ENCODE results near the gene GSTM3.
"Not testable (repeated sequence)": the region's sequence is repeated elsewhere in the genome, so short reads cannot be mapped to it uniquely, and the experiment has no call there.

The GSTM3 gene

DNA sequence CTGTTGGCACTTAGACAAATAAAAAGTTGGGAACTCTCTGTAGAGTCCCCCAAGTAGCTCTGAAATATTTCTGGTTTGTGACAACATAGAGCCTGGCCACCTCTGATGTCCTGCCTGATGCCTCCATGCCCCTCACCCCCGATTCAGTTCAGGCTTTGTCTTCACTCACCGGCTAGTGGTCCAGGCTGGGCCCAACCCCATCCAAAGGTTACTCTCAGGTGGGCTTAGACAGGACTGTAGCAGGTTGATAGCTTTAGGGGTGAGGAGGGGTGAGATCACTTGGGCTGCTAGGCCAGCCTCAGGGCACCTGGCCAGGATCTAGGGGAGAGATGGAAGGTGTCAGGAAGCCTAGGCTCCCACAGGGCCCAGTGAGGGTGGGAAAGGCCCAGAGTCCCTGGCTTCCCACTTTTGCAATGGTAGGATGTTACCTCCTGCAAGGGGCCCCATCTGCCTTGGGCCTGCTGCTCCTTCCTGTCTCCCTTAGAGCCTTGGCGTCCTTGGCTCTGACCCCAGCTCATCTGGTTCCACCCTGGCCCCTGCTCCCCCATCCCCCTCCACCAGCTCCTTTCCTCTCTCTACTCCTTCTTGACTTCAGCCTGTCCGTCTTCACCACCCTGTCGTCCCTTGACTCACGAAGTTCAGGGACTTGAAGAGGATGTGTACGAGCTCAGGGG lies 16.1 kb upstream of the GSTM3 start:
- Histone ChIP-seq H3K36me3 (replicated peaks) (no peaks in the 10 kb centered on the region), H3K4me3 (ENCODE audit: low read depth, low read length) (no peak overlapping the region), H3K27me3 (replicated peaks) (no peaks in the 10 kb centered on the region), H3K27ac (no peak overlapping the region)
- DNase-seq = no peak
- no peak for TF ChIP-seq CTCF (IDR thresholded peaks at IDR 0.05; ENCODE audit: low read depth, low read length, missing control alignments)
- in situ Hi-C loops (cut with HindIII; ENCODE audit: low pct_ligation_motif_present, low sequenced_read_pairs) = no loop called here

DNA sequence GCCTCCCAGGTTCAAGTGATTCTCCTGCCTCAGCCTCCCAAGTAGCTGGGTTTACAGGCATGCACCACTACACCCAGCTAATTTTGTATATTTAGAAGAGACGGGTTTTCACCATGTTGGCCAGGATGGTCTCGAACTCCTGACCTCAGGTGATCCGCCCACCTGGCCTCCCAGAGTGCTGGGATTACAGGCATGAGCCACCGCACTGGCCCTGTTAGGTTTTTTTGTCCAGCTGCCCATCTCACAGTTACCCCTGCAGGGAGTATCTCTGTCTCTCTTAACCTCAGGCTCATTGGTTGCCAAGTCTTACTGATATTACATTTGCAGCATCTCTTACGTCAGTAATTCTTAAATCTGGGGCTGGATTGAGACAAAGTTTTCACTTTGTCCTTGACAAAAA lies 15.5 kb upstream of the GSTM3 start:
- H3K27me3 ChIP-seq (replicated peaks); H3K36me3 ChIP-seq (replicated peaks); in situ Hi-C loops (cut with HindIII; ENCODE audit: low pct_ligation_motif_present, low sequenced_read_pairs); H3K4me3 ChIP-seq (ENCODE audit: low read depth, low read length); H3K27ac ChIP-seq; DNase-seq: not testable (repeated sequence)

GRCh38 chr1:109754738-109755137 lies 13.9 kb upstream of the GSTM3 start:
- Histone ChIP-seq H3K27ac (no peak overlapping the region), H3K36me3 (replicated peaks) (no peaks in the 10 kb centered on the region), H3K27me3 (replicated peaks) (no peaks in the 10 kb centered on the region), H3K4me3 (ENCODE audit: low read depth, low read length) (no peak overlapping the region)
- DNase-seq = no peak
- in situ Hi-C loops (cut with HindIII; ENCODE audit: low pct_ligation_motif_present, low sequenced_read_pairs) = no loop called here
- TF ChIP-seq CTCF (IDR thresholded peaks at IDR 0.05; ENCODE audit: low read depth, low read length, missing control alignments) = no peak

DNA sequence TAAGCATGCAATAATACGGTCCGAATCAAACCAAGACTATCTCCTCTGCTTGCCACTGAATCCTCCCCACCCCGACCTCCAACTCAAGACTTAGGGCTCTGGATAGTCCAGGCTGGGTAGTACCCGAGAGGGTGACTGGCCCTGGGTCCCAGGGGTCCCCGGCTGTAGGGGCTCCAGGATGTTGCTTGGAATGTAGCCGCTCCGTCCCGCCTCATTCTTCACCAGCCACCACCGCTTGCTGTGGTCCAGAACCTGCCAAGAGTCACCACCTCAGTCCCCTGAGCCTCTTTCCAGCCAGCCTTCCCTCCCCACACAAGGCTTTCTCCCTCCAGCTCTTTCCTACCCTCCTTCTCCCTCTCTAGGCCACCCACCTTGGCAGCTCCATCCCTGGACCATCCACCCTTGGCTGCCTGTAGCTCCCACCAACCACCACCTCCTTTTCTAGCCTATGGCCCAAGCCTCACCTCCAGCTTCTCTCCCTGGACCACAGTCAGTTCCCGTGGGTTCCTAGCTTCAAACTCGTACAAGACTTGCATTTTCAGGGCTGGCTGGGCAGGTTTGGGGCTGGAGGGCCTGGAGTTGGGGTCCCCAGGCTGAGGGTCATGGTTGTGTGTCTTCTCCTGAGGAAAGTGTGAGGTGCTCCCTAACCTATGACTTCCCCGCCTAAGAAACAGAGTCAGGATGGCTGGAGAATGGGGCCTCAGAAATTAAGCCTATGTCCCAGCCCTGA lies 10.9 kb upstream of the GSTM3 start:
- no peaks in the 10 kb centered on the region for H3K36me3 ChIP-seq (replicated peaks)
- H3K4me3 ChIP-seq (ENCODE audit: low read depth, low read length) = no peak overlapping the region
- no peak overlapping the region for H3K27ac ChIP-seq
- in situ Hi-C loops (cut with HindIII; ENCODE audit: low pct_ligation_motif_present, low sequenced_read_pairs) = no loop called here
- DNase-seq = no peak
- H3K27me3 ChIP-seq (replicated peaks) = no peaks in the 10 kb centered on the region
- TF ChIP-seq CTCF (IDR thresholded peaks at IDR 0.05; ENCODE audit: low read depth, low read length, missing control alignments) = no peak

- in situ Hi-C loops (cut with HindIII; ENCODE audit: low pct_ligation_motif_present, low sequenced_read_pairs) = no loop called here
- Histone ChIP-seq H3K4me3 (ENCODE audit: low read depth, low read length) (no peak overlapping the region), H3K27ac (no peak overlapping the region), H3K27me3 (replicated peaks) (no peaks in the 10 kb centered on the region), H3K36me3 (replicated peaks) (no peaks in the 10 kb centered on the region)
- TF ChIP-seq CTCF (IDR thresholded peaks at IDR 0.05; ENCODE audit: low read depth, low read length, missing control alignments) = no peak
- DNase-seq = no peak
These were observed 10.1 kb upstream of the GSTM3 start for GRCh38 chr1:109750920-109751319.

DNA sequence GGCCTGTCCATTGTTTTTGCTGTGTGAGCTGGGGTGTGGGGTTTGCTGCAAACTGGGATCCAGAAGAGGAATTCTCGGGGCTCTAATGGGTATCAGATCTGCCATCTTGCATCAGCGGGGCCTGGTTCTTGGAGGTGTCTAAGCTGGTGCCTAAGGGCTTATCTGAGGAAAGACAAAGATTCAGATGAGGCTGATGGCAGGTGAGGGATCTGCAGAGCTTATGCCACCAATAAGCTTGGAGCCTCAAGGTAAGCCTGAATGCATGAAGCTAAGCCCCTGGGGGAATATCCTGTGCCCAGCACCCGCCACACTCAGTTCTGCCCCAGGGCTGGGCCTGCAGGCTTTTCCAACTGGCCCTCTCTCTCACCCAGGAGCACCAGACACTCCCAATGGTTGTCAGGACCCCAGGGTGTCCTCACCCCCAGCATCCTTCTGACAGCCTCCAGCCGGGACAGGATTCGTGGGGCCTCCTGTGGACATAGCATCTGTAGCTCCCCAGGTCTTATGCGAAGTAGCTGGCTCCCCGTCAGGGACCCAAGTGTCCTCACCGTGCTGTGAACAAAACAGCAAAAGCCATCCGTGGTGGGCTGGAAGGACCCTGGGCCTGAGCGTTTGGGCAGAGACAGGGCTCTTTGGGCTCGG lies 9.5 kb upstream of the GSTM3 start:
- no peaks in the 10 kb centered on the region for H3K27me3 ChIP-seq (replicated peaks)
- no peak overlapping the region for H3K27ac ChIP-seq
- DNase-seq = no peak
- H3K4me3 ChIP-seq (ENCODE audit: low read depth, low read length) = no peak overlapping the region
- in situ Hi-C loops (cut with HindIII; ENCODE audit: low pct_ligation_motif_present, low sequenced_read_pairs) = no loop called here
- no peaks in the 10 kb centered on the region for H3K36me3 ChIP-seq (replicated peaks)
- no peak for TF ChIP-seq CTCF (IDR thresholded peaks at IDR 0.05; ENCODE audit: low read depth, low read length, missing control alignments)

Measured in brain microvascular endothelial cell (primary cell).